SU-DHL-6 (cell line): ENCODE measurements around the gene PBX1.

Source experiments
- H2AFZ ChIP-seq: fragments of 200-600 bp; sonication (generic); 2 replicates; pipeline ENCODE4 v1.6.1; 2014; ENCODE audit warnings: low read depth, mild to moderate bottlenecking, moderate library complexity, mixed read lengths, antibody characterized with exemption, low read length; ENCODE audit not compliant: severe bottlenecking
- H3F3A ChIP-seq: fragments of 200-600 bp; shearing (Covaris generic); 2 replicates; pipeline ENCODE4 v1.6.0; 2016; ENCODE audit warnings: antibody characterized with exemption, mild to moderate bottlenecking; ENCODE audit not compliant: insufficient read depth
- H3K27ac ChIP-seq: fragments of 200-600 bp; sonication (generic); 2 replicates; pipeline ENCODE4 v1.5.1; 2016; ENCODE audit warnings: low read depth, mild to moderate bottlenecking, low read length, moderate library complexity, mixed read lengths
- H3K27me3 ChIP-seq: fragments of 200-600 bp; sonication (generic), shearing (Covaris generic); 2 replicates; pipeline ENCODE4 v1.6.0; 2014; ENCODE audit warnings: mild to moderate bottlenecking, low read length
- H3K36me3 ChIP-seq: fragments of 200-600 bp; sonication (generic); 2 replicates; pipeline ENCODE4 v1.6.1; 2014; ENCODE audit warnings: mild to moderate bottlenecking, low read length, mixed read lengths
- H3K4me2 ChIP-seq: fragments of 300-600, 200-600 bp; shearing (Covaris generic), sonication (generic); 2 replicates; pipeline ENCODE4 v1.6.0; 2014; ENCODE audit warnings: low read length, low read depth, mild to moderate bottlenecking; ENCODE audit not compliant: poor library complexity, severe bottlenecking
- H3K4me3 ChIP-seq: fragments of 200-600 bp; sonication (generic); 2 replicates; pipeline ENCODE4 v1.5.1; 2014; ENCODE audit warnings: antibody characterized with exemption, low read length, mild to moderate bottlenecking, mixed read lengths; ENCODE audit not compliant: insufficient read depth, poor library complexity, severe bottlenecking
- H3K79me2 ChIP-seq: fragments of 200-600 bp; sonication (generic); 2 replicates; pipeline ENCODE4 v1.6.1; 2014; ENCODE audit warnings: mild to moderate bottlenecking, low read length, moderate library complexity; ENCODE audit not compliant: insufficient read depth
- H3K9ac ChIP-seq: fragments of 200-600 bp; sonication (generic); 2 replicates; pipeline ENCODE4 v1.7.0; 2014; ENCODE audit warnings: mild to moderate bottlenecking, low read length
- H3K9me2 ChIP-seq: fragments of 200-600 bp; sonication (generic); replicated peaks from 2 replicates; pipeline ENCODE4 v1.6.1; 2014; ENCODE audit warnings: low read length; ENCODE audit not compliant: insufficient read depth
- H3K9me3 ChIP-seq: fragments of 200-600 bp; sonication (generic); 2 replicates; pipeline ENCODE4 v1.6.1; 2014; ENCODE audit warnings: low read length, mixed read lengths; ENCODE audit not compliant: insufficient read depth
- H4K20me1 ChIP-seq: fragments of 200-600 bp; sonication (generic); 2 replicates; pipeline ENCODE4 v1.6.1; 2014; ENCODE audit warnings: low read depth, mild to moderate bottlenecking, antibody characterized with exemption, low read length, moderate library complexity, mixed read lengths
- EZH2phosphoT487 ChIP-seq: fragments of 200-600 bp; sonication (generic), shearing (Covaris generic); conservative IDR thresholded peaks from 2 replicates; pipeline ENCODE4 v1.6.1; 2018; ENCODE audit warnings: mild to moderate bottlenecking, antibody characterized with exemption, low read length, moderate library complexity, mixed read lengths
- TF ChIP-seq, protein P1 (sequence below): fragments of 200-600 bp; sonication (generic); IDR thresholded peaks from one replicate; pipeline ENCODE4 v1.5.1; 2017; ENCODE audit warnings: antibody characterized with exemption, mild to moderate bottlenecking, low read length, moderate library complexity; ENCODE audit not compliant: insufficient read depth, poor library complexity, severe bottlenecking

The PBX1 gene

DNA sequence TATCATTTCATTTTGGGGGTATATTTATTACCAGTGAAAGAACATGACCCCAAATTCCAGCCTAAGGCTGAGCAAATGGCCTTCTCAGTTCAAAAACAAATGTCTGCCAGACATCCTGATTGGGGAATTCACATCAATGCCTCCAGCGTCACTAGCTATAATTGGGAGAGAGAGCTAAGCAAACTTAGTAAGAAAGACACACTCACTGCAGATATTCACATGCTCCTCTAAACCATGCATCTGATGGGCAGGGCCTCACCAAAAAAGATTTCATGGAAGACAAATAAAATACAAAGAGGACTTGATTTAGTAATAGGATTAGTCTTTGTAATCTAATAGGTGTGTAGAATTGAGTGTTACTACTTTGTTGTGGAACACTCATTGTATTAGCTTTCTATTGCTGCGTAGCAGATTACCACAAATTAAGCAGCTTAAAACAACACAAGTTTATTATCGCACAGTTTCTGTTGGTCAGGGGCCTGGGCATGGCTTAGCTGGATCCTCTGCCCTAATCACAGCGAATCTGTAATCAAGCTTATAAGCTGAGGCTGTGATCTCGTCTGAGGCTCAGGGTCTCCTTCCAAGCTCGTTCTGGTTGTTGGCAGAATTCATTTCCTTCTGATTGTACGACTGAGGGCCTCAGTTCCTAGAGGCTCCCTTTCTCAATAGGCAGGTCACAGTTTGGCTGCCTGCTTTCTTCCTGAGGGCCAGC lies 243.0 kb downstream of the PBX1 start:
- Histone ChIP-seq H3K4me2 (no peak overlapping the region), H4K20me1 (no peaks in the 10 kb centered on the region), H3K36me3 (no peaks in the 10 kb centered on the region), H3K27ac (no peak overlapping the region), H3K9me2 (no peaks in the 10 kb centered on the region), H3K27me3 (no peaks in the 10 kb centered on the region), H3F3A (no peaks in the 10 kb centered on the region), H3K4me3 (no peak overlapping the region), H2AFZ (no peak overlapping the region), H3K9me3 (no peaks in the 10 kb centered on the region), H3K9ac (no peak overlapping the region), H3K79me2 (no peaks in the 10 kb centered on the region)
- no peak for TF ChIP-seq EZH2phosphoT487
- TF ChIP-seq, protein P1, sequence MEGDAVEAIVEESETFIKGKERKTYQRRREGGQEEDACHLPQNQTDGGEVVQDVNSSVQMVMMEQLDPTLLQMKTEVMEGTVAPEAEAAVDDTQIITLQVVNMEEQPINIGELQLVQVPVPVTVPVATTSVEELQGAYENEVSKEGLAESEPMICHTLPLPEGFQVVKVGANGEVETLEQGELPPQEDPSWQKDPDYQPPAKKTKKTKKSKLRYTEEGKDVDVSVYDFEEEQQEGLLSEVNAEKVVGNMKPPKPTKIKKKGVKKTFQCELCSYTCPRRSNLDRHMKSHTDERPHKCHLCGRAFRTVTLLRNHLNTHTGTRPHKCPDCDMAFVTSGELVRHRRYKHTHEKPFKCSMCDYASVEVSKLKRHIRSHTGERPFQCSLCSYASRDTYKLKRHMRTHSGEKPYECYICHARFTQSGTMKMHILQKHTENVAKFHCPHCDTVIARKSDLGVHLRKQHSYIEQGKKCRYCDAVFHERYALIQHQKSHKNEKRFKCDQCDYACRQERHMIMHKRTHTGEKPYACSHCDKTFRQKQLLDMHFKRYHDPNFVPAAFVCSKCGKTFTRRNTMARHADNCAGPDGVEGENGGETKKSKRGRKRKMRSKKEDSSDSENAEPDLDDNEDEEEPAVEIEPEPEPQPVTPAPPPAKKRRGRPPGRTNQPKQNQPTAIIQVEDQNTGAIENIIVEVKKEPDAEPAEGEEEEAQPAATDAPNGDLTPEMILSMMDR, result no peak

DNA sequence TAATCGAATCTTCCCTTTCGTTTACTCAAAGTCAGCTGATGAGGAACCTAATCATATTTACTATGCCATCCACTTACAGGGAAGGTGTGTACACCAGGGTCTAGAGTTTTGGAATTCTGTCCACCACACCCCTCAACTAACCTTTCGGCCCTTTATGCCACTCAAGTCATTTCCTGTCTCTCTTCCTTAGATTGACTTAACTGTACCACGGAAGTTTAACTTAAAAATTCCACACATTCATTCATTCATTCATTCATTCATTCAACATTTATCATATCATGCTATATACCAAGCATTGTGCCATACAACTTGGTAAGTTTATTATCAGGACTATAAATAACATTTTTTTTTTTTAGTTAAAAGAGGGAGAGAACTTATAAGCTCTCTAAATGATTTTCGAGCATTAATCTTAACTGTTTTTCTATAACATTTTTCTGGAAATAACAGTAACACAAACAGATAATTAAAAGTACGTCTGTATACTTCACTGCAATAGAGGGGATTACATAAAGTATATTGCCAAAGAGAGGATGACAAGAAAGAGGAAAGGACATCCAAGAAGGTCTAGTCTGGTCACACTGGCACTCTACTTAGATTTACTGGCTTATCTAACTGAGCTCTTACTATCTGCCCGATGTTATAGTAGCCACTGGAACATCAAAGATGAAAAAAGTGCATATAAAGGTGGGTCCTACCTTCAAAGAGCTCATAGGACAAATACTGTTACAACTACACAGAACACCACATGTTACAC lies 243.7 kb downstream of the PBX1 start:
- Histone ChIP-seq H3F3A (no peaks in the 10 kb centered on the region), H2AFZ (no peak overlapping the region), H4K20me1 (no peaks in the 10 kb centered on the region), H3K4me3 (no peak overlapping the region), H3K9me2 (no peaks in the 10 kb centered on the region), H3K4me2 (no peak overlapping the region), H3K9ac (no peak overlapping the region), H3K36me3 (no peaks in the 10 kb centered on the region), H3K79me2 (no peaks in the 10 kb centered on the region), H3K9me3 (no peaks in the 10 kb centered on the region), H3K27ac (no peak overlapping the region), H3K27me3 (no peaks in the 10 kb centered on the region)
- TF ChIP-seq EZH2phosphoT487, result no peak
- TF ChIP-seq, protein P1, result no peak

DNA sequence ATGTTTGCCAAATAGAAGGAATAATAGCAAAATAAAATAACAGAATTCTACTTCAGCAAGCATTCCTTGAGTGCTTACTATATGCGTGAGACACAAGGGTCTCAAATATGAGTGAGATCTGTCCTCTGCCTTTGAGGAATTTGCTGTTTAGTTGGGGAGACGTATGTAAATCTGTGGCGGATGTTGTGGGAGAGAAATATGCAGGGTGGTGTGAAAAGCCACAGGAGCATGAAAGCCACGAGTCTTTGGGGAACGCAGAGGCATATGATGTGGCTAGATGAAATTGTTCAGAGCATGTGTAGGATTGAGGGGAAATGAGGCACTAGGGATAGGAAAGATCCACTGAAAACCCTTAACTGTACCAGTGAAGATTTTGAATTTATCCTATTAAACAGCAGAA lies 244.4 kb downstream of the PBX1 start:
- Histone ChIP-seq H3K36me3 (no peaks in the 10 kb centered on the region), H3K27me3 (no peaks in the 10 kb centered on the region), H3K4me2 (no peak overlapping the region), H3F3A (no peaks in the 10 kb centered on the region), H3K4me3 (no peak overlapping the region), H3K9me3 (no peaks in the 10 kb centered on the region), H3K9me2 (no peaks in the 10 kb centered on the region), H2AFZ (no peak overlapping the region), H3K27ac (no peak overlapping the region), H4K20me1 (no peaks in the 10 kb centered on the region), H3K9ac (no peak overlapping the region), H3K79me2 (no peaks in the 10 kb centered on the region)
- TF ChIP-seq, protein P1, result no peak
- no peak for TF ChIP-seq EZH2phosphoT487
